H9 (cell line): ENCODE results near the gene EPB41L4B. TPM values are rescaled to one million over a fixed set of nuclear protein-coding genes. Genes with fewer than 3 reads are reported as not detected.

ENCODE experiments used
- DNase-seq: peaks from one replicate; pipeline ENCODE4 v3.0.0-alpha.2; 2017
- H2AFZ ChIP-seq: one replicate; pipeline ENCODE4 v1.6.1; 2013; ENCODE audit warnings: mild to moderate bottlenecking, low read length, control low read depth, moderate library complexity
- H2AK5ac ChIP-seq: 2 replicates; pipeline ENCODE4 v1.6.1; 2013; ENCODE audit warnings: low read length, control low read depth, mixed read lengths; ENCODE audit not compliant: insufficient read length
- H2BK120ac ChIP-seq: one replicate; pipeline ENCODE4 v1.6.1; 2013; ENCODE audit warnings: low read depth, mild to moderate bottlenecking, low read length, control low read depth, inconsistent platforms; ENCODE audit not compliant: poor library complexity, severe bottlenecking
- H2BK12ac ChIP-seq: 2 replicates; pipeline ENCODE4 v1.6.1; 2013; ENCODE audit warnings: low read length, control low read depth, mixed read lengths, low read depth; ENCODE audit not compliant: insufficient read length
- H2BK15ac ChIP-seq: 2 replicates; pipeline ENCODE4 v1.6.1; 2013; ENCODE audit warnings: low read depth, low read length, control low read depth
- H2BK20ac ChIP-seq: one replicate; pipeline ENCODE4 v1.6.1; 2013; ENCODE audit warnings: low read depth, mild to moderate bottlenecking, low read length, control low read depth, inconsistent platforms; ENCODE audit not compliant: poor library complexity, severe bottlenecking
- H2BK5ac ChIP-seq: 2 replicates; pipeline ENCODE4 v1.6.1; 2013; ENCODE audit warnings: low read length, control low read depth, mixed read lengths; ENCODE audit not compliant: insufficient read length
- H3K14ac ChIP-seq: 2 replicates; pipeline ENCODE4 v1.6.1; 2013; ENCODE audit warnings: low read length, control low read depth; ENCODE audit not compliant: insufficient read depth
- H3K18ac ChIP-seq: 2 replicates; pipeline ENCODE4 v1.6.1; 2013; ENCODE audit warnings: low read depth, mild to moderate bottlenecking, mixed read lengths, low read length, control low read depth; ENCODE audit not compliant: insufficient read length
- H3K23ac ChIP-seq: 2 replicates; pipeline ENCODE4 v1.6.1; 2013; ENCODE audit warnings: low read length, control low read depth, mixed read lengths, low read depth; ENCODE audit not compliant: insufficient read length
- H3K23me2 ChIP-seq: 2 replicates; pipeline ENCODE4 v1.6.1; 2013; ENCODE audit warnings: low read depth, mild to moderate bottlenecking, mixed read lengths, low read length, control low read depth; ENCODE audit not compliant: insufficient read length, poor library complexity, severe bottlenecking
- H3K27ac ChIP-seq: 2 replicates; pipeline ENCODE4 v1.5.1; 2013; ENCODE audit warnings: low read length, control low read depth, mixed read lengths, low read depth; ENCODE audit not compliant: insufficient read length
- H3K27me3 ChIP-seq: 2 replicates; pipeline ENCODE4 v1.6.1; 2013; ENCODE audit warnings: low read length, control low read depth, inconsistent platforms; ENCODE audit not compliant: insufficient read depth
- H3K4ac ChIP-seq: 2 replicates; pipeline ENCODE4 v1.6.1; 2013; ENCODE audit warnings: low read depth, mild to moderate bottlenecking, control low read depth, inconsistent platforms, low read length, moderate library complexity
- H3K4me1 ChIP-seq: 2 replicates; pipeline ENCODE4 v1.6.1; 2013; ENCODE audit warnings: low read length, control low read depth, inconsistent platforms; ENCODE audit not compliant: insufficient read depth
- H3K4me2 ChIP-seq: 2 replicates; pipeline ENCODE4 v1.6.1; 2013; ENCODE audit warnings: low read length, control low read depth, mixed read lengths; ENCODE audit not compliant: insufficient read length, insufficient read depth
- H3K56ac ChIP-seq: 2 replicates; pipeline ENCODE4 v1.6.1; 2013; ENCODE audit warnings: low read depth, mild to moderate bottlenecking, mixed read lengths, low read length, control low read depth; ENCODE audit not compliant: insufficient read length
- H3K79me1 ChIP-seq: 2 replicates; pipeline ENCODE4 v1.6.1; 2013; ENCODE audit warnings: low read depth, mild to moderate bottlenecking, moderate library complexity, low read length, control low read depth, inconsistent platforms; ENCODE audit not compliant: insufficient read depth, poor library complexity, severe bottlenecking
- H3K79me2 ChIP-seq: 2 replicates; pipeline ENCODE4 v1.6.1; 2013; ENCODE audit warnings: low read length, control low read depth, inconsistent platforms; ENCODE audit not compliant: insufficient read depth
- H3K9ac ChIP-seq: 2 replicates; pipeline ENCODE4 v1.6.1; 2013; ENCODE audit warnings: low read length, control low read depth, mixed read lengths; ENCODE audit not compliant: insufficient read length; ENCODE audit errors: extremely low read depth
- H3K9me3 ChIP-seq: one replicate; pipeline ENCODE4 v1.6.1; 2013; ENCODE audit warnings: low read depth, low read length, inconsistent platforms; ENCODE audit not compliant: control insufficient read depth
- H3T11ph ChIP-seq: one replicate; pipeline ENCODE4 v1.6.1; 2013; ENCODE audit warnings: mild to moderate bottlenecking, low read length, control low read depth, inconsistent platforms
- H4K20me1 ChIP-seq: one replicate; pipeline ENCODE4 v1.6.1; 2013; ENCODE audit not compliant: control insufficient read depth, insufficient read length, insufficient read depth
- H4K5ac ChIP-seq: 2 replicates; pipeline ENCODE4 v1.6.1; 2013; ENCODE audit warnings: low read depth, mild to moderate bottlenecking, mixed read lengths, low read length, control low read depth; ENCODE audit not compliant: insufficient read length
- H4K8ac ChIP-seq: replicated peaks from 2 replicates; pipeline ENCODE4 v1.6.1; 2013; ENCODE audit warnings: low read length, control low read depth, mixed read lengths, low read depth; ENCODE audit not compliant: insufficient read length
- H4K91ac ChIP-seq: 2 replicates; pipeline ENCODE4 v1.6.1; 2013; ENCODE audit warnings: low read depth, mild to moderate bottlenecking, moderate library complexity, mixed read lengths, low read length, control low read depth; ENCODE audit not compliant: insufficient read length
- H3K27ac Mint-ChIP-seq, 3 experiments: 2 replicates in 2 of 3; 3 replicates in 1 of 3; pipeline ENCODE4 v1.8.0; 2020 to 2021; ENCODE audit warnings: mixed read lengths in 3 of 3, mild to moderate bottlenecking in 1 of 3, moderate library complexity in 1 of 3
- H3K27me3 Mint-ChIP-seq: 2 replicates; pipeline ENCODE4 v1.8.0; 2021; ENCODE audit warnings: low read depth, mild to moderate bottlenecking, moderate library complexity, mixed read lengths
- H3K36me3 Mint-ChIP-seq, 3 experiments: 2 replicates in 2 of 3; 3 replicates in 1 of 3; pipeline ENCODE4 v1.8.0; 2020 to 2021; ENCODE audit warnings: low read depth in 3 of 3, mixed read lengths in 3 of 3; ENCODE audit not compliant: insufficient read depth in 1 of 3
- H3K4me1 Mint-ChIP-seq, 2 experiments: 2 replicates each; pipeline ENCODE4 v1.8.0; 2020; ENCODE audit warnings: mixed read lengths in 2 of 2
- H3K4me3 Mint-ChIP-seq, 2 experiments: 2 replicates in 1 of 2; 3 replicates in 1 of 2; pipeline ENCODE4 v1.8.0; 2020 to 2021; ENCODE audit warnings: mild to moderate bottlenecking in 2 of 2, mixed read lengths in 2 of 2, moderate library complexity in 1 of 2
- H3K9me3 Mint-ChIP-seq, 2 experiments: 2 replicates in 1 of 2; 3 replicates in 1 of 2; pipeline ENCODE4 v1.8.0; 2020; ENCODE audit warnings: mild to moderate bottlenecking in 2 of 2, mixed read lengths in 2 of 2, moderate library complexity in 1 of 2
- CTCF ChIP-seq: fragments of 200-600 bp; sonication (generic); conservative IDR thresholded peaks from 3 replicates; pipeline ENCODE4 v1.8.0; 2021; ENCODE audit warnings: antibody characterized with exemption, mild to moderate bottlenecking
- WGBS: extraction: QIAGEN DNeasy Blood & Tissue Kit; methylation state at CpG from one replicate; pipeline ENCODE4 v1.1.7; 2013; ENCODE audit warnings: missing lambda C conversion rate, low lambda C conversion rate, mixed read lengths; ENCODE audit not compliant: insufficient read length; ENCODE audit errors: extremely low coverage; 5-methylcytosine and 5-hydroxymethylcytosine counted together
- total RNA-seq: library from RNA; stranded (reverse); gene quantifications from 2 replicates; pipeline ENCODE4 v1.2.1, GENCODE V29; 2021

EPB41L4B gene
- total RNA-seq, 1 experiment from 2014 or later: 18.9 TPM

GRCh38 chr9:109181284-109181683, 139.6 kb downstream of the EPB41L4B start:
- TF ChIP-seq CTCF: no peak
- H3K27ac Mint-ChIP-seq: no peak overlapping the region
- Histone ChIP-seq H2BK120ac (no peak overlapping the region), H2BK12ac (no peak overlapping the region), H3K56ac (no peak overlapping the region), H4K8ac (no peak overlapping the region), H3K79me2 (no peaks in the 10 kb centered on the region), H3K23ac (no peak overlapping the region), H3K23me2 (no peaks in the 10 kb centered on the region), H3T11ph (no peak overlapping the region), H2BK15ac (no peak overlapping the region), H4K20me1 (no peaks in the 10 kb centered on the region), H4K5ac (no peak overlapping the region), H3K79me1 (no peaks in the 10 kb centered on the region), H3K27me3 (no peaks in the 10 kb centered on the region), H3K4me1 (no peaks in the 10 kb centered on the region), H3K18ac (no peak overlapping the region), H2AK5ac (no peak overlapping the region), H2AFZ (no peak overlapping the region), H3K4me2 (no peak overlapping the region), H2BK20ac (no peak overlapping the region), H3K14ac (no peak overlapping the region), H3K4ac (no peak overlapping the region), H4K91ac (no peak overlapping the region), H3K9ac (no peak overlapping the region), H3K27ac (no peak overlapping the region), H2BK5ac (no peak overlapping the region), H3K9me3 (no peaks in the 10 kb centered on the region)
- peaks cover 5 to 6% of the 10 kb centered on the region in 2 experiments for H3K4me1 Mint-ChIP-seq
- WGBS: no CpG with 5 or more reads among the region's 1 CpG
- no peaks in the 10 kb centered on the region for H3K9me3 Mint-ChIP-seq
- DNase-seq: no peak
- H3K36me3 Mint-ChIP-seq: no peaks in the 10 kb centered on the region
- no peak overlapping the region for H3K4me3 Mint-ChIP-seq
- peaks cover 4% of the 10 kb centered on the region; the same call in 1 of the 2 replicates for H3K27me3 Mint-ChIP-seq
